IMR-90 (cell line): ENCODE data around the gene OR1J1. TPM values are rescaled to one million over a fixed set of nuclear protein-coding genes. Genes with fewer than 3 reads are reported as not detected.

Experiments
- ATAC-seq: fragments of 200-7000 bp; cut with Tn5 transposase; 2 replicates; pipeline ENCODE4 v1.9.1; 2020; ENCODE audit warnings: low read depth, mild to moderate bottlenecking, moderate library complexity
- BruUV-seq: library from RNA; stranded (reverse); fragments of 400-500 nt; replicated peaks from 2 replicates; lab custom pipeline; 2021; lab: Mats Ljungman, UMichigan
- CTCF ChIA-PET: fragments of 300-600 bp; formaldehyde crosslinking; extraction: SDS; loops from one replicate; lab custom pipeline; 2021; ENCODE audit warnings: antibody characterized with exemption; lab: Yijun Ruan, JAX
- POLR2A ChIA-PET: fragments of 300-600 bp; sonication (Branson Sonifier 250); formaldehyde crosslinking; loops from one replicate; lab custom pipeline; 2022; ENCODE audit warnings: antibody characterized with exemption; ENCODE audit not compliant: unreplicated experiment; lab: Charles Lee
- DNase-seq: peaks from one replicate; pipeline ENCODE4 v3.0.0; 2013
- H2AFZ ChIP-seq: replicated peaks from 2 replicates; pipeline ENCODE3; 2013; ENCODE audit warnings: low read length, mild to moderate bottlenecking; ENCODE audit not compliant: poor library complexity
- H2AK5ac ChIP-seq: 2 replicates; pipeline ENCODE4 v1.6.1; 2013; ENCODE audit warnings: low read depth, low read length, inconsistent platforms
- H2AK9ac ChIP-seq: replicated peaks from 2 replicates; pipeline ENCODE3; 2013; ENCODE audit warnings: mild to moderate bottlenecking, low read depth, low read length, moderate library complexity; ENCODE audit not compliant: poor library complexity
- H2BK120ac ChIP-seq: 2 replicates; pipeline ENCODE4 v1.6.1; 2013; ENCODE audit warnings: low read depth, low read length, inconsistent platforms
- H2BK15ac ChIP-seq: 3 replicates; pipeline ENCODE4 v1.6.1; 2013; ENCODE audit warnings: low read depth, low read length, inconsistent platforms
- H2BK20ac ChIP-seq: 2 replicates; pipeline ENCODE4 v1.6.1; 2013; ENCODE audit warnings: low read depth, mild to moderate bottlenecking, inconsistent platforms, low read length, moderate library complexity
- H2BK5ac ChIP-seq: 2 replicates; pipeline ENCODE4 v1.6.1; 2013; ENCODE audit warnings: mild to moderate bottlenecking, low read depth, low read length, inconsistent platforms; ENCODE audit not compliant: poor library complexity, severe bottlenecking
- H3K14ac ChIP-seq: replicated peaks from 2 replicates; pipeline ENCODE4 v1.6.1; 2013; ENCODE audit warnings: low read depth, low read length, inconsistent platforms
- H3K18ac ChIP-seq: 2 replicates; pipeline ENCODE4 v1.6.1; 2013; ENCODE audit warnings: low read depth, low read length, control low read depth
- H3K23ac ChIP-seq: 2 replicates; pipeline ENCODE4 v1.6.1; 2013; ENCODE audit warnings: low read depth, low read length, inconsistent platforms
- H3K27ac ChIP-seq: 2 replicates; pipeline ENCODE4 v1.5.1; 2013; ENCODE audit warnings: mild to moderate bottlenecking, control low read depth, low read length; ENCODE audit not compliant: insufficient read depth
- H3K27me3 ChIP-seq: 2 replicates; pipeline ENCODE4 v1.6.1; 2013; ENCODE audit warnings: low read length; ENCODE audit not compliant: control insufficient read depth, insufficient read depth
- H3K36me3 ChIP-seq: 2 replicates; pipeline ENCODE4 v1.6.1; 2013; ENCODE audit warnings: low read length, mixed read lengths; ENCODE audit not compliant: control insufficient read depth, insufficient read depth
- H3K4ac ChIP-seq: 2 replicates; pipeline ENCODE4 v1.6.1; 2013; ENCODE audit warnings: low read depth, low read length, inconsistent platforms
- H3K4me1 ChIP-seq: 2 replicates; pipeline ENCODE4 v1.6.1; 2013; ENCODE audit warnings: low read length, mixed read lengths; ENCODE audit not compliant: control insufficient read depth, insufficient read depth
- H3K4me2 ChIP-seq: 2 replicates; pipeline ENCODE4 v1.6.1; 2013; ENCODE audit warnings: low read depth, mild to moderate bottlenecking, control low read depth, low read length, moderate library complexity
- H3K4me3 ChIP-seq: 2 replicates; pipeline ENCODE4 v1.5.1; 2013; ENCODE audit warnings: low read depth, mild to moderate bottlenecking, control low read depth, low read length, moderate library complexity; ENCODE audit not compliant: insufficient read depth
- H3K56ac ChIP-seq: 2 replicates; pipeline ENCODE4 v1.6.1; 2013; ENCODE audit warnings: low read length, inconsistent platforms; ENCODE audit not compliant: insufficient read depth; ENCODE audit errors: extremely low read depth
- H3K79me1 ChIP-seq, 2 experiments: 2 replicates each; pipeline ENCODE4 v1.6.1; 2013; ENCODE audit warnings: low read length in 2 of 2, inconsistent platforms in 1 of 2, low read depth in 1 of 2
- H3K9ac ChIP-seq: 2 replicates; pipeline ENCODE4 v1.6.1; 2013; ENCODE audit warnings: low read depth, low read length, control low read depth
- H3K9me1 ChIP-seq: 2 replicates; pipeline ENCODE4 v1.6.1; 2013; ENCODE audit warnings: low read length, inconsistent platforms; ENCODE audit not compliant: insufficient read depth
- H3K9me3 ChIP-seq: 2 replicates; pipeline ENCODE4 v1.6.1; 2013; ENCODE audit warnings: low read length; ENCODE audit not compliant: control insufficient read depth, insufficient read depth
- H4K20me1 ChIP-seq: 2 replicates; pipeline ENCODE4 v1.6.1; 2013; ENCODE audit warnings: low read length, inconsistent platforms; ENCODE audit not compliant: insufficient read depth
- H4K5ac ChIP-seq: 2 replicates; pipeline ENCODE4 v1.6.1; 2013; ENCODE audit warnings: mild to moderate bottlenecking, low read depth, low read length, control low read depth
- H4K8ac ChIP-seq, 2 experiments: 2 replicates each; pipeline ENCODE4 v1.6.1; 2013; ENCODE audit warnings: low read depth in 2 of 2, low read length in 2 of 2, control low read depth in 1 of 2, inconsistent platforms in 1 of 2
- H4K91ac ChIP-seq: 2 replicates; pipeline ENCODE4 v1.6.1; 2013; ENCODE audit warnings: low read depth, low read length, inconsistent platforms; ENCODE audit not compliant: insufficient read depth
- BHLHE40 ChIP-seq: fragments of 150-350 bp; IDR thresholded peaks from 2 replicates; pipeline ENCODE4 v1.6.1; 2016; ENCODE audit warnings: mild to moderate bottlenecking, low read depth, low read length
- CEBPB ChIP-seq: IDR thresholded peaks from 2 replicates; pipeline ENCODE4 v1.6.1; 2012; ENCODE audit warnings: low read depth, low read length, improper control_type of control experiment
- CHD1 ChIP-seq: IDR thresholded peaks from 2 replicates; pipeline ENCODE4 v1.6.1; 2012; ENCODE audit warnings: low read depth, low read length, improper control_type of control experiment
- ELK1 ChIP-seq: fragments of 150-350 bp; IDR thresholded peaks from 2 replicates; pipeline ENCODE4 v1.6.1; 2016; ENCODE audit warnings: low read depth, mild to moderate bottlenecking, low read length, moderate library complexity, borderline replicate concordance
- FOS ChIP-seq: fragments of 150-350 bp; IDR thresholded peaks from 2 replicates; pipeline ENCODE4 v1.6.1; 2016; ENCODE audit warnings: low read depth, low read length
- MAFK ChIP-seq: IDR thresholded peaks from 2 replicates; pipeline ENCODE4 v1.6.1; 2012; ENCODE audit warnings: low read depth, low read length, improper control_type of control experiment
- MAZ ChIP-seq: IDR thresholded peaks from 2 replicates; pipeline ENCODE4 v1.6.1; 2012; ENCODE audit warnings: low read depth, mild to moderate bottlenecking, low read length, improper control_type of control experiment, moderate library complexity, borderline replicate concordance
- MXI1 ChIP-seq: IDR thresholded peaks from 2 replicates; pipeline ENCODE4 v1.6.1; 2012; ENCODE audit warnings: low read depth, mild to moderate bottlenecking, low read length, moderate library complexity, borderline replicate concordance
- NFE2L2 ChIP-seq: fragments of 150-350 bp; IDR thresholded peaks from 2 replicates; pipeline ENCODE4 v1.6.1; 2016; ENCODE audit warnings: low read depth, mild to moderate bottlenecking, low read length
- POLR2A ChIP-seq: IDR thresholded peaks from 2 replicates; pipeline ENCODE4 v1.6.1; 2012; ENCODE audit warnings: mild to moderate bottlenecking, low read depth, low read length
- RAD21 ChIP-seq: IDR thresholded peaks from 2 replicates; pipeline ENCODE4 v1.6.1; 2012; ENCODE audit warnings: low read length, improper control_type of control experiment
- RCOR1 ChIP-seq: IDR thresholded peaks from 2 replicates; pipeline ENCODE4 v1.6.1; 2012; ENCODE audit warnings: mild to moderate bottlenecking, low read length, improper control_type of control experiment; ENCODE audit not compliant: insufficient replicate concordance
- RFX5 ChIP-seq: IDR thresholded peaks from 2 replicates; pipeline ENCODE4 v1.8.0; 2012; ENCODE audit warnings: low read depth, mild to moderate bottlenecking, low read length, moderate library complexity
- SMC3 ChIP-seq: fragments of 150-350 bp; IDR thresholded peaks from 2 replicates; pipeline ENCODE4 v1.6.1; 2016; ENCODE audit warnings: low read depth, mild to moderate bottlenecking, antibody characterized with exemption, low read length, moderate library complexity
- USF2 ChIP-seq: fragments of 150-350 bp; IDR thresholded peaks from 2 replicates; pipeline ENCODE4 v1.6.1; 2017; ENCODE audit warnings: mild to moderate bottlenecking, antibody characterized with exemption, low read length, low read depth
- WGBS, 2 experiments: methylation state at CpG; one replicate each; pipeline versions ENCODE4 v1.1.5 to v1.1.7; 2013; ENCODE audit warnings: missing lambda C conversion rate in 2 of 2; ENCODE audit not compliant: insufficient read length in 1 of 2; ENCODE audit errors: extremely low coverage in 2 of 2; 5-methylcytosine and 5-hydroxymethylcytosine counted together
- dilution Hi-C: fragments of 300-500 bp; cut with HindIII; formaldehyde crosslinking; loops from one replicate; pipeline ENCODE4 v1.14.3; 2018; ENCODE audit warnings: low sequenced_read_pairs; ENCODE audit not compliant: unreplicated experiment
- in situ Hi-C: fragments of 300-500 bp; cut with MboI; formaldehyde crosslinking; loops from 3 replicates; pipeline ENCODE4 v1.14.3; 2019; ENCODE audit warnings: low sequenced_read_pairs, inconsistent platforms, mixed read lengths
- intact Hi-C: fragments of 100-400 bp; cut with micrococcal nuclease; formaldehyde crosslinking; loops from 2 replicates; pipeline ENCODE4 v1.10.0; 2022
- polyA plus RNA-seq, 3 experiments: library from polyadenylated mRNA; depleted of rRNA; stranded (reverse); fragments of >200 nt; gene quantifications; 2 replicates each; pipeline ENCODE4 v1.2.3, GENCODE V29; 2012; ENCODE audit warnings: low replicate concordance in 1 of 3
- total RNA-seq: library from RNA; depleted of rRNA; stranded (reverse); fragments of >200 nt; gene quantifications from 2 replicates; pipeline ENCODE4 v1.2.3, GENCODE V29; 2012
- TF ChIP-seq, protein P1 (sequence below): conservative IDR thresholded peaks from 2 replicates; pipeline ENCODE4 v1.5.1; 2012; ENCODE audit warnings: mild to moderate bottlenecking, low read depth, low read length, improper control_type of control experiment

OR1J1 gene
- total and polyA plus RNA-seq, 2 of the 4 experiments (the other 2 are of a cell fraction): not detected

DNA sequence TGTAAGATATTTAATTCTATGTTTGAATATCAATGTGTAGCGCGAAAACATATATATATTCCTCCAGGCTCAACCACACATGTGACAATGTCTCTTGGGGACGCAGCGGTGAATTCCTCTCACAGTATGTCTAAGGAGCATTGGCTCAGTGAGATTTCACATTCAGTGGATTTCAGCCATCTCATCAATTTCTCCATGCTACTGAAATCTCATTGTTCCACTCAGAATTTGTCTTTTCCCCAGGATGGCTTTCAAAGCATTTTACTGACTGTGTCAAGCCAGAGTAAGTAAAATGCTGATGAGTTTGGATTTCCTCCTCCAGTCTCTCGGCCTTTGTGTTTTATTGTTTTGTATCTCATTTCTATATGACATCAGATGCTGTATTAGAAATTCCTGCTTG, 1.3 kb upstream of the OR1J1 start:
- no peaks in the 10 kb centered on the region for H3K9me1 ChIP-seq
- TF ChIP-seq MAFK (no peak), BHLHE40 (no peak), USF2 (no peak), NFE2L2 (no peak), CEBPB (no peak), MAZ (no peak), MXI1 (no peak), RCOR1 (no peak), RFX5 (no peak), POLR2A (no peak), CHD1 (no peak), RAD21 (no peak), SMC3 (no peak), ELK1 (no peak), FOS (no peak)
- TF ChIP-seq, protein P1, sequence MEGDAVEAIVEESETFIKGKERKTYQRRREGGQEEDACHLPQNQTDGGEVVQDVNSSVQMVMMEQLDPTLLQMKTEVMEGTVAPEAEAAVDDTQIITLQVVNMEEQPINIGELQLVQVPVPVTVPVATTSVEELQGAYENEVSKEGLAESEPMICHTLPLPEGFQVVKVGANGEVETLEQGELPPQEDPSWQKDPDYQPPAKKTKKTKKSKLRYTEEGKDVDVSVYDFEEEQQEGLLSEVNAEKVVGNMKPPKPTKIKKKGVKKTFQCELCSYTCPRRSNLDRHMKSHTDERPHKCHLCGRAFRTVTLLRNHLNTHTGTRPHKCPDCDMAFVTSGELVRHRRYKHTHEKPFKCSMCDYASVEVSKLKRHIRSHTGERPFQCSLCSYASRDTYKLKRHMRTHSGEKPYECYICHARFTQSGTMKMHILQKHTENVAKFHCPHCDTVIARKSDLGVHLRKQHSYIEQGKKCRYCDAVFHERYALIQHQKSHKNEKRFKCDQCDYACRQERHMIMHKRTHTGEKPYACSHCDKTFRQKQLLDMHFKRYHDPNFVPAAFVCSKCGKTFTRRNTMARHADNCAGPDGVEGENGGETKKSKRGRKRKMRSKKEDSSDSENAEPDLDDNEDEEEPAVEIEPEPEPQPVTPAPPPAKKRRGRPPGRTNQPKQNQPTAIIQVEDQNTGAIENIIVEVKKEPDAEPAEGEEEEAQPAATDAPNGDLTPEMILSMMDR: no peak
- in situ Hi-C loops: no loop called here
- ChIA-PET CTCF (no interaction called here), POLR2A (no interaction called here)
- no peak overlapping the region for H3K23ac ChIP-seq
- H3K36me3 ChIP-seq: no peaks in the 10 kb centered on the region
- H4K20me1 ChIP-seq: no peaks in the 10 kb centered on the region
- no peak overlapping the region for H3K56ac ChIP-seq
- H2BK5ac ChIP-seq: no peak overlapping the region
- H3K18ac ChIP-seq: no peak overlapping the region
- no peak overlapping the region for H4K8ac ChIP-seq
- no peak overlapping the region for H3K4me3 ChIP-seq
- H2BK120ac ChIP-seq: no peak overlapping the region
- H2AK5ac ChIP-seq: no peak overlapping the region
- intact Hi-C loops: no loop called here
- no peak overlapping the region for H2AK9ac ChIP-seq
- no peak overlapping the region for H4K5ac ChIP-seq
- H4K91ac ChIP-seq: no peak overlapping the region
- H3K9me3 ChIP-seq: no peaks in the 10 kb centered on the region
- peaks cover 1% of the 10 kb centered on the region; the same call in 1 of the 2 replicates for H3K27me3 ChIP-seq
- no peak overlapping the region for H2BK20ac ChIP-seq
- dilution Hi-C loops: no loop called here
- H3K14ac ChIP-seq: no peak overlapping the region
- no peak overlapping the region for H2BK15ac ChIP-seq
- DNase-seq (no peak), ATAC-seq (no peak)
- no peak overlapping the region for H3K4me2 ChIP-seq
- H3K4ac ChIP-seq: no peak overlapping the region
- H3K4me1 ChIP-seq: peaks cover 6% of the 10 kb centered on the region
- H3K27ac ChIP-seq: no peak overlapping the region
- BruUV-seq: no TSS peak
- no peaks in the 10 kb centered on the region for H3K79me1 ChIP-seq
- H2AFZ ChIP-seq: no peak overlapping the region
- H3K9ac ChIP-seq: no peak overlapping the region
- 83% methylated on average over 2 of the region's 5 CpGs; no CpG with 5 or more reads in 1 of the 2 experiments for WGBS, 2 experiments
